Sigmoid colon (tissue), 4 donors: ENCODE data around the gene F11.

Experiments used
- CTCF ChIP-seq, 4 experiments: fragments of 450-650 bp in 3 of 4; fragments of 200-600 bp in 1 of 4; IDR thresholded peaks; one replicate each; pipeline ENCODE4 v1.5.1; 2016 to 2019; ENCODE audit warnings: antibody characterized with exemption in 4 of 4, mild to moderate bottlenecking in 3 of 4, moderate library complexity in 2 of 4
- EP300 ChIP-seq, 4 donors: sonication (generic); formaldehyde crosslinking; IDR thresholded peaks; one replicate each; pipeline ENCODE4 v1.6.1; 2017; ENCODE audit warnings: antibody characterized with exemption in 4 of 4
- POLR2A ChIP-seq, 2 donors: fragments of 450-650 bp; IDR thresholded peaks; one replicate each; pipeline ENCODE4 v1.6.1; 2016; ENCODE audit warnings: antibody characterized with exemption in 2 of 2, mild to moderate bottlenecking in 2 of 2, moderate library complexity in 2 of 2
- POLR2AphosphoS5 ChIP-seq, 4 donors: sonication (generic); formaldehyde crosslinking; IDR thresholded peaks; one replicate each; pipeline ENCODE4 v1.6.1; 2017; ENCODE audit warnings: antibody characterized with exemption in 4 of 4

- TF ChIP-seq CTCF (IDR thresholded peaks at IDR 0.05) = no peak
- no peak for TF ChIP-seq POLR2A (IDR thresholded peaks at IDR 0.05)
- TF ChIP-seq EP300 (IDR thresholded peaks at IDR 0.05) = no peak
- TF ChIP-seq POLR2AphosphoS5 (IDR thresholded peaks at IDR 0.05) = no peak
These were observed 7.7 kb upstream of the F11 start for GRCh38 chr4:186258216-186258811.
